ENCODE data around the gene XRN1.

XRN1 gene, protein sequence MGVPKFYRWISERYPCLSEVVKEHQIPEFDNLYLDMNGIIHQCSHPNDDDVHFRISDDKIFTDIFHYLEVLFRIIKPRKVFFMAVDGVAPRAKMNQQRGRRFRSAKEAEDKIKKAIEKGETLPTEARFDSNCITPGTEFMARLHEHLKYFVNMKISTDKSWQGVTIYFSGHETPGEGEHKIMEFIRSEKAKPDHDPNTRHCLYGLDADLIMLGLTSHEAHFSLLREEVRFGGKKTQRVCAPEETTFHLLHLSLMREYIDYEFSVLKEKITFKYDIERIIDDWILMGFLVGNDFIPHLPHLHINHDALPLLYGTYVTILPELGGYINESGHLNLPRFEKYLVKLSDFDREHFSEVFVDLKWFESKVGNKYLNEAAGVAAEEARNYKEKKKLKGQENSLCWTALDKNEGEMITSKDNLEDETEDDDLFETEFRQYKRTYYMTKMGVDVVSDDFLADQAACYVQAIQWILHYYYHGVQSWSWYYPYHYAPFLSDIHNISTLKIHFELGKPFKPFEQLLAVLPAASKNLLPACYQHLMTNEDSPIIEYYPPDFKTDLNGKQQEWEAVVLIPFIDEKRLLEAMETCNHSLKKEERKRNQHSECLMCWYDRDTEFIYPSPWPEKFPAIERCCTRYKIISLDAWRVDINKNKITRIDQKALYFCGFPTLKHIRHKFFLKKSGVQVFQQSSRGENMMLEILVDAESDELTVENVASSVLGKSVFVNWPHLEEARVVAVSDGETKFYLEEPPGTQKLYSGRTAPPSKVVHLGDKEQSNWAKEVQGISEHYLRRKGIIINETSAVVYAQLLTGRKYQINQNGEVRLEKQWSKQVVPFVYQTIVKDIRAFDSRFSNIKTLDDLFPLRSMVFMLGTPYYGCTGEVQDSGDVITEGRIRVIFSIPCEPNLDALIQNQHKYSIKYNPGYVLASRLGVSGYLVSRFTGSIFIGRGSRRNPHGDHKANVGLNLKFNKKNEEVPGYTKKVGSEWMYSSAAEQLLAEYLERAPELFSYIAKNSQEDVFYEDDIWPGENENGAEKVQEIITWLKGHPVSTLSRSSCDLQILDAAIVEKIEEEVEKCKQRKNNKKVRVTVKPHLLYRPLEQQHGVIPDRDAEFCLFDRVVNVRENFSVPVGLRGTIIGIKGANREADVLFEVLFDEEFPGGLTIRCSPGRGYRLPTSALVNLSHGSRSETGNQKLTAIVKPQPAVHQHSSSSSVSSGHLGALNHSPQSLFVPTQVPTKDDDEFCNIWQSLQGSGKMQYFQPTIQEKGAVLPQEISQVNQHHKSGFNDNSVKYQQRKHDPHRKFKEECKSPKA (N-terminal part only)

GRCh38 chr3:142447852-142448823 lies at the start of gene XRN1:
Gene XRN1 (minus strand): TSS chr3:142448037. CDS start chr3:142447944, 93 bp downstream.
- Histone ChIP-seq H3K36me3 (ENCODE audit: control insufficient read depth, insufficient read depth, low read length) (peaks cover 2% of the 10 kb centered on the region; the same call in 1 of the 2 replicates), H3K27me3 (replicated peaks; ENCODE audit: control insufficient read depth, insufficient read depth, low read length) (no peaks in the 10 kb centered on the region), H3K4me3 (replicated peaks; ENCODE audit: low read depth, low read length) (peak within 1 kb of the TSS; percentile 87)
- TF ChIP-seq CTCF (IDR thresholded peaks at IDR 0.05; ENCODE audit: insufficient read depth, low read length, poor library complexity, severe bottlenecking): no peak
- peak; percentile 96 for DNase-seq (ENCODE audit: extremely low read depth, insufficient read length)

- Histone ChIP-seq H3K36me3 (ENCODE audit: control insufficient read depth, insufficient read depth, low read length) (peaks cover 2% of the 10 kb centered on the region), H3K27me3 (replicated peaks; ENCODE audit: control insufficient read depth, insufficient read depth, low read length) (no peaks in the 10 kb centered on the region), H3K4me3 (replicated peaks; ENCODE audit: low read depth, low read length) (no peak overlapping the region)
- DNase-seq (ENCODE audit: extremely low read depth, insufficient read length): no peak
- TF ChIP-seq CTCF (IDR thresholded peaks at IDR 0.05; ENCODE audit: insufficient read depth, low read length, poor library complexity, severe bottlenecking): no peak
Measured at GRCh38 chr3:142495103-142495502, 47.3 kb upstream of the XRN1 start.

DNA sequence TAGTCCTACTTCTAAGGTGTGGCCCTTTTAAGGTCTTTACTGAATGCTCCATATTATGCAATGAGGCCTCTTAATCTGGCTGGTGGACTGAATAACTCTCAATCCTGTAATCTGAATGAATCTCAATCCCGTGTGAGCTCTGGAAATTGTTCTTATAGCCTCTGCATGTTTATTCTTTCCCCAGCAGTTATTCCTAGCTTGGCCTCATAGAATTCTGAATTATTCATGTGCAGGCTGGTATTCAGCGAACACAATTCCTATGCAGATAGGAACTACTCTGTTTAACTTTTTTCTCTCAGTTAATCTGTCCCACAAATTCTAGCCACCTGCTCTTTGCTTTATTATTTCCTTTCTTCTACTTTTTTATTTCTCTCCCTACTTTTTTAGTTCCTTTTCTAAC lies 44.3 kb upstream of the XRN1 start:
- Histone ChIP-seq H3K36me3 (ENCODE audit: control insufficient read depth, insufficient read depth, low read length) (no peaks in the 10 kb centered on the region; the same call in none of the 2 replicates), H3K27me3 (replicated peaks; ENCODE audit: control insufficient read depth, insufficient read depth, low read length) (no peaks in the 10 kb centered on the region), H3K4me3 (replicated peaks; ENCODE audit: low read depth, low read length) (no peak overlapping the region)
- DNase-seq (ENCODE audit: extremely low read depth, insufficient read length): no peak
- TF ChIP-seq CTCF (IDR thresholded peaks at IDR 0.05; ENCODE audit: insufficient read depth, low read length, poor library complexity, severe bottlenecking): no peak

DNA sequence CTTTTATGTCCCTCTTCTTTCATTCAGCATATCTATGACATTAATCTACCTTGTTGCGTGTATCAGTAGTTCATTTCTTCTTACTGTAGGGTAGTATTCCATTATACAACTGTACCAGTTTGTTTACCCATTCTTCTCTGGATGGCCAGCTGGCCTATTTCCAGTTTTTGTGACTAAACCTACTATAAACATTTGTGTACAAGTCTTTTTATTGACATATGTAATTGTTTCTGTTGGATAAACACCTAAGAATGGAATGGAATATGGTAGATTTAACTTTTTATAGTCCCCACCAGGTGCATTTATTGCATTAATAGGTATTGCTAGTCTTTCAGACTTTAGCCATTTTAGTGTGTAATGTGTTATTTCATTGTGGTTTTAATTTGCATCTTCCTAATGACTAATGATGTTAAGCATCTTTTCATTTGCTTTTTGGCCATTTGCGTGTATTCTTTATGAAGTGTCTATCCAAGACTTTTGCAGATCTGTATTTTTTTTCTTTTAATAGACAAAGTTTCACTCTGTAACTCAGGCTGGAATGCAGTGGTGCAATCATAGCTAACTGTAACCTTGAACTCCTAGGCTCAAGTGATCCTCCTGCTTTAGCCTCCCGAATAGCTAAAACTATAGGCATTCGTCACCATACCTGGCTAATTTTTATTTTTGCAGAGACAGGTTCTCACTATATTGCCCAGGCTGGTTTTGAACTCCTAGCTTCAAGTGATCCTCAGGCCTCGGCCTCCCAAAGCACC lies 41.9 kb upstream of the XRN1 start:
- no peak overlapping the region for H3K4me3 ChIP-seq (replicated peaks; ENCODE audit: low read depth, low read length)
- DNase-seq (ENCODE audit: extremely low read depth, insufficient read length): no peak
- no peak for TF ChIP-seq CTCF (IDR thresholded peaks at IDR 0.05; ENCODE audit: insufficient read depth, low read length, poor library complexity, severe bottlenecking)
- no peaks in the 10 kb centered on the region for H3K27me3 ChIP-seq (replicated peaks; ENCODE audit: control insufficient read depth, insufficient read depth, low read length)
- peaks cover 3% of the 10 kb centered on the region for H3K36me3 ChIP-seq (ENCODE audit: control insufficient read depth, insufficient read depth, low read length)

All from GM06990 (cell line).